VCaP (cell line): ENCODE results near the gene FBXW11.

Source experiments
- H3K27ac ChIP-seq: fragments of 450-650 bp; 2 replicates; pipeline ENCODE4 v1.5.1; 2017
- TF ChIP-seq, protein P1 (sequence below): fragments of 450-650 bp; conservative IDR thresholded peaks from 2 replicates; pipeline ENCODE4 v1.5.1; 2017; ENCODE audit warnings: mild to moderate bottlenecking, moderate library complexity

Gene FBXW11

DNA sequence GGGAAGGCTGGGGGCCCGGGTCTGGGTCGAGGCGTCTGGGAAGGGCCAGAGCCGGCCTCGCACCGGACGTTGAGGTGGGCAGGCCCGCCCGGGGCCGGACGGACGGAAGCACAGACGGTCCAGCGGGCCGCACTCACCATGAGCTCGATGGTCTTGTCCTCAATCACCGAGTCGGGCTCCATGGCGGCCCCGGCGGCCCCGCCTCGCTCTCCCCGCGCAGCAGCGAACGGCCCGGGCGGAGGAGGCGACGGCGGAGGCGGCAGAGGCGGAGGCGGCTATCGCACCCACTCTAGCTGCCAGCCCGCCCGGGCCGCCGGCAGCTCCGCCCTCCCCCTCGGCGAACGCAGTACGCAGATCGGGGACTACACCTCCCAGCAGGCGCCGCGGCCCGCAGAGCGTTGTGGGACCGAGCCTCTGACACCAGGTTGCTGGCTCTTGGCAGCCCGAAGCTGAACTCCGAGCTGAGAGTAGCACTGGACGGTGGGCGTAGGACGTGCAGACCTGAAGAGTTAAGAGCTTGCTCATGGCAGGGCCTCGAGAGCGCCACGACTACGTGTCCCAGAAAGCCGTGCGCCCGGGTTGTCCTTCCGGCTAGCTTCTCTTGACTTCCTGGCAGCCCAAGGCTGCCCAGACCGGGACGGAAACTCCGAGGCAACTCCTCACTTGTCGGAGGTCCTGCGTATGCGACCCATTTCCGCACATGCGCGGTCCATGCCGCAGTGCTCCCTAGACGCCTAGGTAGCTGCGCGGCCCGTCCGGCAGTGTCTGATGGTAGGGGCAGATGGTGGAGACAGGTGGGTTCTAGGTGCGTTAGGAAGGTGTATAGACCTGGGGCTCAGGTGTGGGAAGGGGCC is at the start of gene FBXW11:
FBXW11 (minus strand) TSS at position 318 of the 854 bp plus-strand sequence; CDS start at position 182, 136 bp downstream.
- TF ChIP-seq, protein P1, sequence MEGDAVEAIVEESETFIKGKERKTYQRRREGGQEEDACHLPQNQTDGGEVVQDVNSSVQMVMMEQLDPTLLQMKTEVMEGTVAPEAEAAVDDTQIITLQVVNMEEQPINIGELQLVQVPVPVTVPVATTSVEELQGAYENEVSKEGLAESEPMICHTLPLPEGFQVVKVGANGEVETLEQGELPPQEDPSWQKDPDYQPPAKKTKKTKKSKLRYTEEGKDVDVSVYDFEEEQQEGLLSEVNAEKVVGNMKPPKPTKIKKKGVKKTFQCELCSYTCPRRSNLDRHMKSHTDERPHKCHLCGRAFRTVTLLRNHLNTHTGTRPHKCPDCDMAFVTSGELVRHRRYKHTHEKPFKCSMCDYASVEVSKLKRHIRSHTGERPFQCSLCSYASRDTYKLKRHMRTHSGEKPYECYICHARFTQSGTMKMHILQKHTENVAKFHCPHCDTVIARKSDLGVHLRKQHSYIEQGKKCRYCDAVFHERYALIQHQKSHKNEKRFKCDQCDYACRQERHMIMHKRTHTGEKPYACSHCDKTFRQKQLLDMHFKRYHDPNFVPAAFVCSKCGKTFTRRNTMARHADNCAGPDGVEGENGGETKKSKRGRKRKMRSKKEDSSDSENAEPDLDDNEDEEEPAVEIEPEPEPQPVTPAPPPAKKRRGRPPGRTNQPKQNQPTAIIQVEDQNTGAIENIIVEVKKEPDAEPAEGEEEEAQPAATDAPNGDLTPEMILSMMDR, result no peak
- H3K27ac ChIP-seq, result peak within 1 kb of the TSS; percentile 99

DNA sequence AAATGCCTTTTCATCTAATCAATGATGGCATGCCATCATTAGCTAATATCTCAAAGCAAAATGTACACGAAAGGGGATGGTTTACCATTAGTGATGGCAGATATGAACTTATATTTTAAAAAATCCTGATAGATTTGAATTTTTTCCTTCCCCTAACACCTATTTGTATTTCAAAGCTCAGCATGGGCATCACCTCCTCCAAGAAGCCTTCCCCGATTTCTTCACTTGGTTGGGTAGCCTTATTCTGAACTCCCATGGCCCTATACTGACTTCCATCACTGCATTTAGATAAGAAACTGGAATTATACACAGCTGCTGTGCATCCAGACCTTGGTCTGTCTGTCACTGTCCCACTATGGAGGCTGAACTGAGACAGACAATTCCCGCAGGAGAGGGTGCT is 49.6 kb upstream of the FBXW11 start:
- TF ChIP-seq, protein P1, result no peak
- H3K27ac ChIP-seq, result no peak overlapping the region

DNA sequence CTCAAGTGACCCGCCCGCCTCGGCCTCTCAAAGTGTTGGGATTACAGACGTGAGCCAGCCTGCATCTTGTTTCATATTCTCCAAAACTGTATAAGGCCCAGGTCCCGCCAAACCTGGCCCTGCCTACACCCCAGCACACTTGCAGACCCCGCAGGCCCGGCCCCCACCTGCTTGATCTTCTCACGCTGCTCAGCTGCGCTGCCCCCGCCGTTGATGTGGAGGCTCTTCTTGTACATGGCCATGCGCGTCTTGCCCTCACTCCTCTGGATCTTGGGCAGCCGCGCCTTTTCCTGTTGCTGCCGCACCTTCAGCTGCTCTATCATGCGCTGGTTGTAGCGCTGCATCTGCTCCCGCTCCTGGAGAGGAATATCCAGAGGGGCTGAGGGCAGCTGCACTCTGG is 49.0 kb upstream of the FBXW11 start:
- TF ChIP-seq, protein P1, result no peak
- H3K27ac ChIP-seq, result no peak overlapping the region

DNA sequence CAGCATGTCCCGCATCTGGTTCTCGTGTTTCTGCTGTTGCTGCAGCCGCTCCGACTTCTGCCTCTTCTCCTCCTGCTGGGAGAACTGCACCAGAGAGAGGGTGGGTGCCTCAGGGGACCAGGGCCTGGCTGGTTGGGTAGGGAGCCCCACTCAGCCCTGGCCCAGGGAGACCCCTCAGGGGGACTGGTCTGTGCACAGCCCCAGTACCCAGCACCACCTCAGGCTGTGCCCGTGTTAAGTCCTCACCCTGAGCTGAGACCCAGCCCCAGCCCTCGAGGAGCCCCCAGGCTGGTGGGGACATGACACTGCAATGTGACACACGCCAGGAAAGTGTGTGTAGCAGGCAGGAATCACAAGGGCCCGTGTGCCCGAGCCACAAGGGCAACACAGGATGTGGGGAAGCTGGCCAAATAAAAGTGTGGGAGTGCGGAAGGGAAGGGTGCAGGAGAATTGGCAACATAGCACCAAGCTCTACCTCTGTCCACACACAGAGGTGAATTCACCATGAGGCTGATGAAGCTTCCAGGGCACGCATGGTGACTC is 48.2 kb upstream of the FBXW11 start:
- H3K27ac ChIP-seq, result no peak overlapping the region

DNA sequence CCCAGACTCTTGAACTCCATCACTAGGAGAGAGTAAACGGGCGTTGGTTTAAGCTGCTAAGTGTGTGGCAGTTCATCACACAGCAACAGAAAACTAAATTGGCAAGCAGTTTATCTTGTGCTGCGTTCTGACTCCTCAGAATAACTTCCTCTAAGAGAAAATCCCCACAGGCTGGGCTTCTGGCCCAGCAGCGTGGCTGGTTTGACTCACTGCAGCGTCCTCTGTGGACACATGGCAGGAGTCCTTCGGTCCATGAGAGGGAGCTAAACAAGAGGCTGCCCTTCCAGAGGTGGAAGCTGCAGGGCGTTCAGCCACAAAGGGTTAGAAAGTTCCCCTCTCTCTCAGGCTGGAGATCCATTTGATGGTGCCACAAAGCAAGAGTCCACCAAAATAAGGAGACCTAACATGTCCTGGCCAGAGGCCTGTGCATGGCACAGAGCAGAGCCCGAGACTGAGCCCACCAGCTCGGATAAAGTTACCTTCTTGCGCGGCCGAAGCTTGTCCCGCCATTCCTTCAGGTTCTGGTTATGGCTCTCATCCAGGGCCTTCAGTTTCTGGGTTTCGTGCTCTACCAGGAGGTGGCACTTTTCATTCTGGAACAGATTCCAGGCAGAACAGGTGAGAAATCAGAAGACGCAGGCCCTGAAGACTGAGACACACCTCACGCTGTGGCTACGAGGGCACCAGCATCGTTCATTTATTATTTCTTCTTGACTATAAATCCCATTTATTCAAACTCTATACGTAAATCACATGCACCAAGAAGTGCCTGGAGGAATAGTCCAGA is 46.2 kb upstream of the FBXW11 start:
- no peak overlapping the region for H3K27ac ChIP-seq
- TF ChIP-seq, protein P1, result peak; percentile 39

More for the DNA sequence above, 48.2 kb upstream of the FBXW11 start:
- TF ChIP-seq, protein P1, result no peak

DNA sequence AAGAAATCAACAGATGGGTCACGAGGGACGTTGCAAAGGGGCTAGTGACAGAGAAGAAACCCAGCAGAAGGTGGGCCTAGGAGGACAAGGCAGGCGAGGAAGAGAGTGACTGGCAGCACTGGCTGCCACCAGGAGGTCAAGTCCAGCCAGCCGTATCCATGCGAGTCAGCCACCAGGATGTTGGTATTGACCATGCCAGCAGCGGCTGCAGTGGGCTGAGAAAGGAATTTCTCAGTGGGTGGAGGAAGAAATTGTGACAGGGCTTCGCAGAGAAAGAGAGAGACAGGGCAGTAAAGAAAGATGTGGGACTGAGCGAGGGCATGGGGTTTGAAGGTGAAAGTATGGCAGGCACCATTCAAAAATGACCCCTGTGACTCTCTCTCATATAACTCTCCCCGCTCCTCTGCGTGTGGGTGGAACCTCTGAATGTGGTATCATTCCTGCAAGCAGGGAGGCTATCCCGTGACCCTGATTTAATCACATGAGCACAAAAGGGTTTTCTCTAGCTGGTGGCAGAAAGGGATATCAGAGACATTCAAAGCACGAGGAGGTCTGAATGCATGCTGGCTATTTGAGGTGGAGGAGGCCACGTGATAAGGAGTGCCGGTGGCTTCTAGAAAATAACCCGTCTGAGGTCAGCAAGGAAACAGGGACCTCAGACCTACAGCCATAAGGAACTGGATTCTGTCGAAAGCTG is 45.4 kb upstream of the FBXW11 start:
- no peak overlapping the region for H3K27ac ChIP-seq
- TF ChIP-seq, protein P1, result no peak
